NCI-H2081 (cell line): ENCODE measurements around the gene LARGE1.

Experiments used
- DNase-seq, 2 experiments: peaks; one replicate each; lab custom pipeline; 2025; lab: John Stamatoyannopoulos, UW

The LARGE1 gene

DNA sequence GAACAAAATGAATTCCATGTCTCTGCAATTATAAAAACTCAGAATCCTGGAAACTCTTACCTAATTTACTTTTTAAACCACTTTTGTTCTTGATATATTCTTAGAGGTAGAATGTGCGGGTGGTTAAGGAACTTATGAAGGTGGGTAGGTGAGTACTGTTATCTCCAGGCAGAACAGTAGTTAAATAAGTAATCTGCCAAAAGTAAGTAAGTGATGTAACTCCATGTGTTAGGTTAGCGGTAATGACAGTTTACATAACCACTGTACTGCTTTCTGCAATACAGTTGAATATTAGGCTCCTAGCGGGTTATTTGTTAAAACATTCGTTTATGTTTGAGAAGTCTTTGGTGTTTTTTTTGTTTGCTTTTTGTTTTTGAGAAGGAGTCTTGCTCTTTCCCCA is 7.1 kb downstream of the LARGE1 start:
- no peak for DNase-seq

DNA sequence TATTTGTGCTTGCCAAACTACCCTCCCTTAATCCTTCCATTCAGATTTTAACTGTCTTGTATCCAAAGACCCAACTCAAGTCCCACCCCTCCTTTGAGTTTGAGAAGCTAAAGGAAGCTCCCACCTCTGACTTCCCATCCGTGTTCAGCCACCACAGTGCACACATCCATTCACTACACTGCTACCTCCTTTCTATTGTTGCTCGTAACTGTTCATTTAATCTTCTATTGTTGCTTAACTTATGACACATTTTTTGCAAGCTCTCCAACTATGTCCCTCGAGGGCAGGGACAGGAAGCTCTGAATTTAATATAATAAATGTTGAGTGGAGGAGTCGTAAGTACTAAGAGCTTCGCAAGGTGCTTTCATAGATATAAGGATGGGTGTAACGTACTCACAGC is 10.4 kb downstream of the LARGE1 start:
- DNase-seq, result no peak

DNA sequence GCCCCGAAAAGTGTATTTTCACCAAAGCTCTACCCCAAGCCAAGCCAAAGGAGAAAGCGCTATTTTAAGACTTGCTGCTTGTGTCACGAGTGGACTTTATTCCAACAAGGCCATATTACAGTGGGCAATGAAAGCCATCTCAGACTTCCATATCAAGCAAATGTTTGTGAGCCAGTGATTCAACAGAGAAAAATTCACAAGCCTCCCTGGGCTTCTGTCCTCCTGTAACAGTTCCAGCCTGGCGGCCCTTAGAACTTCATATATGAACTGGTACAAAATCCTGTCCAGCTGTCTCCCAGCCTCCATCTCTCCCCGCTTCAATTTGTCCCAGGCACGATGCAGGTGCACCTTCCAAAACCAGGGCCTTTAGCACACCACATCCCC is 11.2 kb downstream of the LARGE1 start:
- DNase-seq, result no peak

DNA sequence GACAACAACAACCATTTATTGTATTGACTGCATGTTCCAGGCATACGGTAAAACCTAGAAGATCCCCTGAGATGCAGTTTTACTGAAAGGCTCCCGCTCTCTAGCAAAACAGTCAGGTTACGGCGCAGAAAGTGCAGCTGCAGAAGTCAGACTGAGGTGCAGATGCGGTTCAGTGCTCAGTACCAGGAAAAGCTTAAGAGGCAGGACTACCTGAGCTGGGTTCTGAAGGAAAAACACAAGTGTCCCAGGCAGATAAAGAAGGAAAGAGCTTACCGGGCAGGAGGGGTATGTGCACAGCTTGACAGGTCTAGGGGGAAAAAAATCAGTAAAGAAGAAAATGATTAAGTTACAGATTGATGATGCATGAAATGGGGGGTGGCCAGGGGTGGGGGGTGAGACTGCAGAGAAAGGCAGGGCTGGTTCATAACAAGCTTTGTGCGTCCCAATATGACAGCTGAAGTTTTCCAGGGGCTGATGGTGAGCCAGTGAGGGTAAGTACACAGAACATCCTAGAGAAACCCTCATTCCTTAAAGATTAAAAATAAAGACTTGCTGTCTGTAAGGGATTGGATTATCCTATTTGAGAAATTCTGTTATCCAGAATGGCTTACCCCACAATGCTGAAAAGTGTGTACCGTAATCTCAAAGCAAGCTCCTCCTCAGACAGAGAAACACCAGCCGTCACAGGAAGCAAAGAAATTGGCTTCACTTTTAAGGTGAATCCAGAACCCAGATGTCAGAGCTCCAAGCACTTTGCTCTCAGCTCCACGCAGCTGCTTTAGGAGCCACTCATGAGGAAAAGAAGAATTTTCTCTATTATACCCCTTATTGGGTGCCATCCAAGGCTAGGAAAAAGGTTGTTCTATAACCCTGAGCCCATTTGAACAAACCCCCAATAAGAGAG is 11.9 kb downstream of the LARGE1 start:
- no peak for DNase-seq

DNA sequence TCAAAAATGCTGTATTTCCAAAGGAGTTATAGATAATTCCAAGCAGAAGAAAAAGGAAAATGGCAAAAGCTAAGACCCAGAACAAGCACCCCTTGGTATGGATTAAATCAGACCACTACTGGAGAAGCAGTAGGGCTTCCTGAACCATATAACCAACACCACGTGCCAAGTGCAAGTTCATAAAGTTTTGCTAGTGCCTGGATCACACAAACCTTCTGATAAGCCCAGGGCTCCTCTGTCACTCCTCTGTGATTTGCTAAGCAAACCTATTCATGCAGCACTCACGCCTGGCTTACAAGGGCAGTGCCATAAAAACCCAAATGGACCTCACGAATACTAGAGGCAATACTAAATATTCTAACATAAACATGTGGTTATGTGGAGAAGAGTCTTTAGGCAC is 13.3 kb downstream of the LARGE1 start:
- no peak for DNase-seq

DNA sequence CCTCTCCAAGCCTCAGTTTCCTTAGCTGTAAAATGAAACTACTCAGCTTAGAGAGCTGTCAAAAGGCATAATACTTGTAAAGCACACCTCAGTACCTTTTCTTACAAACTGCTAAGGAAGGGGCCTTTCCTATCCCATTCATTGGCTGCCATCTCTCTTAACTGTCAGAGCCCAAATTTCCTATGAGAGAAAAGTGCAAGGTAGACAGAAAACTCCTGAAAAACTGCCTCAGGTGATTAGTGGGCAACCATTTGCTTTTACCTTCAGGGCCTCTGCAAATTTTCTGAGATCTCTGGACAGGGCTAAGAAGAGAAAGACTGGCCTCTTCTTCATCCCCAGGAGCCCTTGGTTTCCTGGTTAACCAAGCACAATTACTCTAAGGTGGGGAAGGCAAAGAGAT is 13.8 kb downstream of the LARGE1 start:
- DNase-seq, result no peak

DNA sequence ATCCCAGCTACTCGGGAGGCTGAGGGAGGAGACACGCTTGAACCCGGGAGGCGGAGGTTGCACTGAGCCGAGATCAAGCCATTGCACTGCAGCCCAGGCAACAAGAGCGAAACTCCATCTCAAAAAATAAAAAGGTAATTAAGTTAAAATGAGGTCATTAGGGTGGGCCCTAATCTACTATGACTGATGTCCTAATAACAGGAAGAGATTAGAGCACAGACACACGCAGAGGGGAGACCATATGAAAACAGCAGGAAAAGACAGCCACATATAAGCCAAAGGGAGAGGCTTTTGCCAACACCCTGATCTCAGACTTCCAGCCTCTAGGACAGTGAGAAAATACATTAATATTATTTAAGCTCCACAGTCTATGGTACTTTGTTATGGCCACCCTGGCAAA is 17.3 kb downstream of the LARGE1 start:
- no peak for DNase-seq

DNA sequence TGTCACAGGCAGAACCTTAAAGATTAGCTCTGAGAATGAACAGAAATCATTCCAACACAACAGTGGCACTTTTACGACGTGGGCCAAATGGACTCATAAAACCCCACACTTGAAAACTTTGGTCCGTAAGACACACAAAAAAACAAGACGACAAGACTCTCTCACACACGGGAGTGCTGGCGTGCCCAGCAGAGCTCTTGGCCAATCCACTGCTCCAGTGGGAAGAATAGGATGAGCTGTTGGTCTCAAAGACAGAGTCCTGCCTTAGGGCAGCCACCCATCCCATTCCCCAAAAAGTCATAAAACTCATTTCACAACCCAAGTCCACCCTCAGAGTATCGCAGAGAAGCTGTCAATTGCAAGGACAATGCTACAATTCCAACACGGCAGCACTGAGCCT is 18.2 kb downstream of the LARGE1 start:
- DNase-seq, result no peak

DNA sequence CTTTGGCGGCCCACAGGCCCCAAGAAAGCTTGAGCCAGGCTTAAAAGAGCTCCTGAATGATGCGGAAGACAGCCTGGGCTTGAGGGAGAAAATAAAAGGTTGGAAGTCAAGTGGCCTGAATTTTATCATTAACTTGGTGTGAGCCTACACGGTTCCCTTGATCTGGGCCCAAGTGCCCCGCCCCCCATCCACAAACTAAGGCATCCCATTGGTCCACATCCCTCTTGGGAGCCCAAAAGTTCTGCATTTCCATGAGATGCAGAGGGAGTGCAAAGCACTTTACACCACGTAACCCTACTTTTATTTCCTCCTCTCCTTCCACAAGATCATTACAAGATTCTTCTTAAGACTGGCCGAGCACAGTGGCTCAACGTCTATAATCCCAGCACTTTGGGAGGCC is 22.2 kb downstream of the LARGE1 start:
- no peak for DNase-seq

DNA sequence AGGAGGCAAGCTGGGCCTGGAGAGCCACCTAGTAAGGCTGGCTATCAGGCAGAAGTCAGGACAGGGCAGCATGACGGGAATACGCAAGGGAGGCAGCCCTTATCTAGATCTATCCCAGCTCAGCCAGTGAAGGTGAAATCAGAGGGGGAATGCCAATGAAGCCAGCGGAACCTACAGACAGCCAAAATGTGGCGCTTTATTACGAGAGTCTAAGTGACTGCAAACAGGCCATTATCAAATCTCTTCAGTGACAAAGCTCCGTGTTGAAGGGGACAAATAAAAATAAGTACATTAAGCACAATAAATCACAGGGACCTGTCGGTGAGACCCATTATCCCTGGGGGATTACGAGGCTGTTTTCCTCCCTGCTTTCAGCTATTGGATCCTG is 22.8 kb downstream of the LARGE1 start:
- no peak for DNase-seq

DNA sequence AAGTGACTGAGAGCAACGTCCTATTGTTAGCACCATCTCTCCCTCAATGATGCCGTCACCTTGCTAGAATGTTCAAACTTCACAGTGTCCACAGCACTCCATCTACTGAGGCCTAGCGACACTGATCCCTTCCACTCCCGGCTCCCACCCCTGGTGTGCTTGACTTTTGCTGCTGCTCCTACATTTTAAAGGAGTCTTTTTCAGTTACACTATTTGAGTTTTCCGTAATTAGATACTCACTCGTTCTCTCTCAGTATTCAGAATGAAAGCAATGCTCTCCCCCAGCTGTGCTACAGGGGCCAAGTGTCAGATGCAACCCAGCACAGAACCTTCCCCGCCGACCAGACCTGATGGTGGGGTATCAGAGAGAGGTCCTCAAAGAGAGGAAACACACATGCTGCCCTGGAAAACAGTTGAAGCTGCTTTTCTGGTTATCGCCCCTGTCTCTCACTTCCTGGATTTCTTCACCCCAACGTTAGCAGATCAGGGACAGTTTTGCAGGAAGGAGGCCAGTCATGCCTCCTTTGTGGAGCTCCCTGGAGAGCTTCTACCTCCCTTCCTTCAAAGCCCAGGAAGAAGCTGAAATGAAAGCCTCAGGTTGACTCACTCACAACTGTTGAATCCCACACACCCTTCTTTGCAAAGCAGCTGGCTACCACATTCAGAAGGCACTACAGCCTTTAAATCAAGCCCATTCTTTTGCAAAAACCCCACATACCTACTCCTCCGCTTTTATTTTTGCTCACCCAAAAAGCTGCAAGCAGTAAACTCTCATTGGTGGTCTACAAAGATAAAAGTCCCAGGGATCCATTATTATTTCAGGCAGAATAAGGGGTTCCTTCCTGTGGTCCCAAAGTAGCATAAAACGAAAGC is 23.5 kb downstream of the LARGE1 start:
- DNase-seq, result no peak

DNA sequence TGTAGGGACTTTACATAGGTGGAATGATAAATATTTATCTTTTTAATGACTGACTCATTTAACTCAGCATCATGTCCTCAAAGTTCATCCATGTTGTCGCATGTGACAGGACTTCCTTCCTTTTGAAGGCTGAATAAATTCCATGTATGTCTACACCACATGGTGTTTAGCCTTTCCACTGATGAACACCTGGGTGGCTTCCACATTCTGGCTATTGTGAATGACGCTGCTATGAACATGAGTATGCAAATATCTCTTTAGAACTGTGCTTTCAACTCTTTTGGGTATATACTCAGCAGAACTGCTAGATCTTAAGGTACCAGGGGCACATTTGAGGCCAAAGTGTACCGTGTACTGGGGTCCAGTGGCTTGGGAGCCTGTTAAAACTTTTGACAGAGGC is 24.1 kb downstream of the LARGE1 start:
- DNase-seq, result no peak

DNA sequence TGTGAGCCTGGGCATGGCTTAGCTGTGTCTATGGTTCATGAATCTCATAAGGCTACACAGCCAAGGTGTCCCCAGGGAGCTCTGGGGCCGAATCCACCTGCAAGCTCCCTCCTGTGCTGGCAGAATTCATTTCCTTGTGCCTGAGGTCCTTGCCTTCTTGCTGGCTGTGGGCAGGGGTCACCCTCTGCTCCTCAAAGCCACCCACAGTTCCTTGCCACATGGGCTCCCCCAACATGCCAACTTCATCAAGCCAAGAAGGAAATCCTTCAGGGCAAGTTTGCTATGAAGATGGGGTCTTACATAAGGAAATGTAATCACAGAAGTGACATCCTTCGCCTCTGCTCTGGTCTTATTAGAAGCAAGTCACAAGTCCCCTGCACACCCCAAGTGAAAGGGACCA is 24.8 kb downstream of the LARGE1 start:
- no peak for DNase-seq

DNA sequence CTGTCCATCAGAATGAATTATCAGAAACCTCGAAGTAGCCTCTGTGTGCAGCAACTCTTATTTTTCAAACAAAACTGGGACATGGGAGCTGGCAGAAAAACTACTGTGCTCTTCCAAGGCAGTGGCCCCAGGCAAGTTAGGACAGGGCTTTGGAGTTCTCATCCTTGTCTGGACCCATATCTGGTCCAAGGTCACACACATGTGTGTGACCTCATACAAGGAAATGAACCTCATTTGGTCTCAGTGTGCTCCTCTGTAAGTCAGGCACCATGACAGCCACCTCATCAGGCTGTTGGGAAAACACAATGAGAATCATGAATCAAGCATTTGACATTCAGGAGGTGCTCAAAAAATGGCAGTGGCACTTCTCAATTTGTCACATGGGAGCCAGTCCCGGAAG is 25.8 kb downstream of the LARGE1 start:
- DNase-seq, result no peak

DNA sequence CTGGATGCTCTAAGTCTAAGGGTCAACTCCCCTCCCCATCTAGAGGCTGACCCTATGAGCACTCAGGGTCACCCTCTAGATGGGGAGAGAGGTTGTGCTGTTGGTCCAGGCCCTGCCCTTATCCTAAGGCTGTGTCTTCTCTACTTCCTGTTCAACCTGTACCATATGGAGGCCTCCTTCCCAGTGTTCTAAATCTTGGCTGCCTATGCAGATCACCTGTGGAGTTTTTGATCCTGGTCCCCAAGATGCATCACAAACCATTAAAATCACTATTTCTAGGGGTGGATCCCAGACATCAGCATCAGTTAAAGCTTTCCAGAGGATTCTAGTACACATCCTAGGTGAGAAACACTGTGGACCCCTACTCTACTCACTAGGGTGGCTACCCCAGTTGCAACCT is 26.2 kb downstream of the LARGE1 start:
- no peak for DNase-seq

DNA sequence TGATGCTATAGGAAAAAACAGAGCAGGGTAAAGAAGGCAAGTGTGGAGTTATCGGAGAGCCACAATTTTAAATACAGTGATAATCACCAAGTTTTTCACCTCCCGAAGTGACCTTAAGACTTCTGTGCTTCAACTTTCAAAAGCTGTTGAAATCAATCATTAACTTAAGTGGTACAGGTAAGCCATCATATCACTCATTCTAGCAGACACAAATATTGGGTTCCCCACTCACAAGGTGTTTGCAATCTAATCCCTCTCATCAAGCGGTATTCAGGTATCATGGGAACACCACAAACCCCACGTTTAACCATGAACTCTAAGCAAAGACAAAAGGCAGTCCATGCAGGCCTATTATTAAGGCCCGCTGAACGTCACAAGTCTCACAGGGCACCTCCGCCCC is 26.8 kb downstream of the LARGE1 start:
- no peak for DNase-seq

DNA sequence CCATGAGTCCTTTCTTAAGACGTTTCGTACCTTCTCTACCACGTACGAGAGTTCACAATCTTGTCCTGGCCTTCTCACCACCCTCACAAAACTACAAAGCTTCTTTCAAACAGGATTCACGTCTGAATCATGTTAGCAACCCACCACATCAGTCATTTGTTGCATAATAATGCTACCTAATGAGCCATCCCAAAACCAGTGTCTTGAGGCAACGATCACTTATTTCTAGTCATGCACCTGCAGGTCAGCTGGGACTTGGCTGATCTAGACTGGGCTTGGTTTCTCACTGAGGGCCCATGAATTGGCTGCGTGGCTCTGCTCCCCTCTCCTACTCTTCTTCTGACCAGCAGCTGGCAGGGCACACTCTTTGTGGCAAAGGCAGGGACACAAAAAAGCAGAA is 28.3 kb downstream of the LARGE1 start:
- DNase-seq, result no peak

DNA sequence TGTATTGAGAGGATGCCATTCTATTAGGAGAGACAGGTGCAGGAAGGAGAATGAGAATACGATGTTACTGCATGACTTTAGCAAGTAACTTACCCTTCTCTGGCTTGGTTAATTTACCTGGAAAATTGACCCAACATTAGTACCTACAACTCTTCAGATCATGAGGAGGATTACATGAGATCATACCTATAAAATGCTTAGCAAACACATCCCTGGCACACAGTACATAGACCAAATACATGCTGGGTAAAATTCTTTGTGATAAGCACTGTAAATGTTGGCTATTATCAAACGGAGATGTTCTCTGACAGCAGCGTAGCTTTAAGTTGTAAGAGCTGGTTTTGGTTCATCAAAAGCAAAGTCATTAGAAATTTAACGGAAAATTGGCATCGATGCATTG is 28.8 kb downstream of the LARGE1 start:
- DNase-seq, result no peak

DNA sequence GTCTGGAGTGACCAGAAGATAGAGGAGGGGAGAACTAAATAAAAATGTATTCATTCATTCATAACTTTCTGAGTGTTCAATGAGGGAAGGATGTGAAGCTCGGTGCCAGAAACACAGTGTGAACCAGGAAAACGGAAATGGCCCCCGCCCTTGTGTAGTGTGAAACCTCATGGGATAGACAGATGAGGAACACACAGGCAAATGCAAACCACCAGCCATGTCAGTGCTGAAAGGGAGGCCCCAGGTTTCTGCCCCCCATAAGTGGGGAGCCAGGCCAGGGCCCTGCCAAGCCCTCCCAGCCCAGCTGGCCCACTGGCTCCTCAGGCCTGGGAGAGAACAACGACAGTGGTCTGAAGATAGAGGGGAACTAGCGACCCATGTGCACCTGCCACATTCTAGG is 30.5 kb downstream of the LARGE1 start:
- DNase-seq, result no peak

DNA sequence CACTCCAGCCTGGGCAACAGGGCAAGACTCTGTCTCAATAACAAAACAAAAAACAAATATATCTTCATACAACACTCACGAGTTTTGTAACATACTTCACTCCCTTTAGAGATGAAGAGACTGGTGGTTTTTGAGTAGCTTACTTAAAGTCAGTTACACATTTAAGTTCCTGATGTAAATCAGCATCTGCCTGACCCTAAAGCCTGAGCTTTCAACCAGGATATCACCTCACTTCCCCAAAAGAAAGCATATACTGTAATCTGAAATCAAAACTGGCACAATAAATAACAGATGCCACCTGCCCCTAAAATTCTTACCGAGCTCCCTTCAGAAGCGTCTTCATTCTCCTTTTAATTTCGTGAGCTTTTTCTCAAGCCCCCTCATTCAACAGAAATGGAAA is 31.5 kb downstream of the LARGE1 start:
- no peak for DNase-seq

DNA sequence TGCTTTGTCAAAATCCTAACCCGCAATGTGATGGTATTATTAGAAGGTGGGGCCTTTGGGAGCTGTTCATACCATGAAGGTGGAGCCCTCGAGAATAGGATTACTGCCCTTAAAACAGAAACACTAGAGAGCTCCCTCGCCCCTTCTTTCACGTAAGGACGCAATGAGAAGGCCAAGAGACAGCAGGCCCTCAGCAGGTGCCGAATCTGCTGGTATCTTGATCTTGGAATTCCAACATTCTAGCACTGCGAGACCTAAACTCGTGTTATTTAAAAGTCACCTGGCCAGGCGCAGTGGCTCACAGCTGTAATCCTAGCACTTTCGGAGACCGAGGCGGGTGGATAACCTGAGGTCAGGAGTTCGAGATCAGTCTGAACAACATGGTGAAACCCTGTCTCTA is 33.1 kb downstream of the LARGE1 start:
- DNase-seq, result no peak

DNA sequence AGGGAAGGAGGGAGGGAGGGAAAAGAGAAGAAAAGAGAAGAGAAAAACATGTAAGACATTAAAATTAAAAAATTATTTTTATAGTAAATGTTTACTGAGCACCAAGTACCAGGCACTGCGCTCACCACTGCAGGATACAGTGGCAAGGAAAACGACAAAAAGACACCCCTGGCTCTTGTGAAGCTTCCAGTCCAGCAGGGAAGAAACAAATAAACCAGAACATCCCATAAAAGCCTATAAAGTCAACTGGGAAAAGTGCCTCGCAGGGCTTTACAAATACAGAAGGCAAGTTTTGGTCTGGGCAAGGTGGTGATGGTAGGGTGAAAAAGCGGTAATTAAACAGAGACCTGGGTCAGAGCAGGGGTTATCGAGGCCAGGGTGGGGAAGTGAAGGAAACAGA is 33.6 kb downstream of the LARGE1 start:
- DNase-seq, result no peak

DNA sequence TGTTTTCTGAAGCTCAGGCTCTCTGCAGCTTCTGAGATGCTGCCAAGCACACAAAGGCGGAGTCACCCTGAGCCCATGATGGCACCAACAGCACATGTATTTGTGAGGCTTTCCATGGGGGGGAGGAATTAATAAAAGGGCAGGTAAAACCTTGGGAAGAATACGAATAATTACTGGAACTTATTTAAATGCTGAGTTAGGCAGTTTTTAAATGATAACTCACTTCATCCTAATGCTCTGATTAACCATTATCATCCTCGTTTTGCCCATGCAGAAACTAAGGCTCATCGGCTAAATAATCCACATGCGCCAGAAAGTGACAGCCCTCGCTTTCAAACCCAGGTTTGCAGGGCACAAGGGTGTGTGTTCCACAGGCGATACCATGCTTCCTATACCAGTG is 35.4 kb downstream of the LARGE1 start:
- DNase-seq, result no peak
